GM21619 (cell line): Measurements from ENCODE around the gene ZNF644.
"Not testable (repeated sequence)": the region's sequence is repeated elsewhere in the genome, so short reads cannot be mapped to it uniquely, and the experiment has no call there.

Experiments used
- ATAC-seq: cut with Tn5 transposase; IDR thresholded peaks from one replicate; pipeline ENCODE4 v1.9.1; 2021; ENCODE audit not compliant: unreplicated experiment

The ZNF644 gene

GRCh38 chr1:91021686-91022517, at the start of gene ZNF644:
ZNF644 (minus strand) TSS chr1:91022035; CDS start chr1:90982353, 39,682 bp downstream.
- ATAC-seq: peak; percentile 76

GRCh38 chr1:91070298-91070697, 48.5 kb upstream of the ZNF644 start:
- no peak for ATAC-seq

DNA sequence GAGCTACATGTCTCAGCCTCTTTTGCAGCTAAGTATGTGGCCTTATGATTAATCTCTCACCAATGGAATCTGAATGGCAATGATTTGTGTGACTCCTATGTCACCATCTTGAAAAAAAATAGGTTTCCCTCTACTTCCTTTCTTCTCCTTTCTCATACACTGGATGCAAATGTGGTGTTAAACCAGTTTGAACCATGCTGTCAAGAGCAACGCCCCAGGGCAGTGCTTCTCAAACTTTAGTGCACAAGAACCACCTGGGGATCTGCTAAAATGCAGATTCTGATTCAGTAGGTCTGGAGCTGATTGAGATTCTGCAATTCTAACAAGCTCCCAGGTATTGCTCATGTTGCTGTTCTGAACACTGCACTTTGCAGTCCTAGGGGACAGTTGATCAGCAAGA, 44.7 kb upstream of the ZNF644 start:
- no peak for ATAC-seq

DNA sequence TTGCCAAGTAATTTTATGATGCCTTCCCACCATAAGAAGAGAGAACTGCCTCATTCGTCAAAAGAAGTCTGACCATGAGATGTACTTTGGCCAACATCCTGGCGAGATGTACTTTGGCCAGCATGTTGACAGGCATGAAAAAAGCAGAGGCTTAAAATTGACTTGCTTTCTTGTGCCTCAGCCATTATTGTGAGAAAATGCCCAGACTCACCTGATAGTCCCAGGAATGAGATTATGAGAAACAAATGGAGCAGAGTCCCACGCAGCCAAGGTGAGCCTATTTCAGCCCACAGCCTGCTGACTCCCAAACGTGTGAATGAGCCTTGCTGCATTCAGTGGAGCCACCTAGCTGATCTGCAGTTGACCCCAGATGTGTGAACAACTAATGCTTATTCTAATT, 43.5 kb upstream of the ZNF644 start:
- ATAC-seq: no peak

- not testable (repeated sequence) for ATAC-seq
These were observed 41.6 kb upstream of the ZNF644 start for GRCh38 chr1:91063403-91063802.

- ATAC-seq: no peak
These were observed 37.3 kb upstream of the ZNF644 start for GRCh38 chr1:91059157-91059556.

GRCh38 chr1:91057784-91058183, 35.9 kb upstream of the ZNF644 start:
- peak; percentile 41 for ATAC-seq

GRCh38 chr1:91054780-91055481, 33.1 kb upstream of the ZNF644 start:
- ATAC-seq: peak; percentile 86

DNA sequence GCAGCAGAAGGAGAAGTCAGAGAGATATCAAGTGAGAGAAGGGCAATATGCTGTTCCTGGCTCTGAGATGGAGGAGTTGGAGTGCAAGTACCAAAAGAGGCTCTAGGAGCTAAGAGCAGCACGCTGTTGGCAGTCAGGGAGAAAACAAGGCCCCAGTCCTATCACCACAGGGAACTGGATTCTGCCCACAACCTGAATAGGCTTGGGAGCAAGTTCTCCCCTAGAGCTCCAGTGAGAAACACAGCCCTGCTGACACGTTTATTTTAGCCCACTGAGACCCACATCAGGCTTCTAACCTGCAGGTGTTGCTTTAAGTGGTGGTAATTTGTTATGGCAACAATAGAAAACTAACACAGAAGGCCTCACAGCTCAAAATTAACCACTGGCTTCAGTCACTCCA, 31.8 kb upstream of the ZNF644 start:
- ATAC-seq: no peak

DNA sequence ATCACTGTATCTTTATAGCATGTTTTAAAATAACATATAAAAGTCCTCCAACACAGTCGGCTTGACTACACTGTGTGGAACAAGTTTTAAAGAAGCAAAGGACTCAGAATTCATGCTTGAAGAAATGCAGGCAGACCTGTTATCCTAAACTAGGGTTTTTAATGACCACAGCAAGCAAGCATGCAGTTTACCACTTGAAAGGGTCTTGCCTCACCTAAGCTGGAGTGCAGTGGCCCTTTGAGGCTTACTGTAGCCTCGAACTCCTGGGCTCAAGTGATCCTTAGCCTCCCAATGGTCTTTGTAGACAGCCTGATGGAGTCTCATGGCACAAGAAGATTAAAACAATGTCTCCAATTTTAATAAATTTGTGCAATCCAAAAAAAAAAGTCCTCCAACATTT, 27.7 kb upstream of the ZNF644 start:
- not testable (repeated sequence) for ATAC-seq

DNA sequence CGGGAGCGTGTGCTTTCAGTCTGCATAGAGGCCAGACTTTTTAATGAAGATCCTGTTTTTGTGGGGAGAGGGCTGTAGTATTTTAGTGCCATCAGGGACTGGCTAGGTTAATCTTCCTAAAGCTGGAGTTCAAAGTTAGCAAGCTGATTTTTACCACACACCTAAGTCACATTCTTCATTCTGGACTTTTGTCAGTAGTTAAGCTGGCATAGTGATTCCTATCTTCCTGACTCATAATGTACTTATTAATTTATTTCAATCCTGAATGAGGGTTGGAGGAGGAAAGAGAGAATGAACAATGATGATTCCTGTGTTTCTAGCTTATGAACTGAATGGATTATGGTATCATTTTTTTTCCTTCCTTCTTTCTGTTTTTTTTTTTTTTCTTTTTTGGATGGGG, 24.9 kb upstream of the ZNF644 start:
- ATAC-seq: no peak

DNA sequence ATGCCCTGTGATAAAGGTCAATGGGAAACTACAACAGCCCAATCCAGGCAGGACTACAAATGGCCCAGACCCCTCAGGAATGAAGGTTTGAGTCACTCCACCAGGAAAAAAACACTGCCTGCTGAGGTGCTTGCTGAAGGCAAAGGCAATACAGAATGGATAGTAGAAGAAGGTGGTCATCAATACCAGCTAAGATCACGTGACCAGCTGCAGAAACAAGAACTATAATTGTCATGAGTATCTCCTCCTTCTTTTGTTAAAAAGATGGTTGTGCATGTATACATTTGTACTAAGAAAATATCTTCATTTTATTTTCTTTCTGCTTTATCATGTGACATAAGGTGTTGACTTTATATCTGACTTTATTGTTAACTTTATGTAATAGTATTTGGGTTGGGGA, 23.4 kb upstream of the ZNF644 start:
- no peak for ATAC-seq

GRCh38 chr1:91044776-91045175, 22.9 kb upstream of the ZNF644 start:
- ATAC-seq: not testable (repeated sequence)

GRCh38 chr1:91042372-91042771, 20.5 kb upstream of the ZNF644 start:
- not testable (repeated sequence) for ATAC-seq

GRCh38 chr1:91038582-91038981, 16.7 kb upstream of the ZNF644 start:
- no peak for ATAC-seq

GRCh38 chr1:91036894-91037829, 15.3 kb upstream of the ZNF644 start:
- no peak for ATAC-seq

GRCh38 chr1:91032349-91032748, 10.5 kb upstream of the ZNF644 start:
- no peak for ATAC-seq

DNA sequence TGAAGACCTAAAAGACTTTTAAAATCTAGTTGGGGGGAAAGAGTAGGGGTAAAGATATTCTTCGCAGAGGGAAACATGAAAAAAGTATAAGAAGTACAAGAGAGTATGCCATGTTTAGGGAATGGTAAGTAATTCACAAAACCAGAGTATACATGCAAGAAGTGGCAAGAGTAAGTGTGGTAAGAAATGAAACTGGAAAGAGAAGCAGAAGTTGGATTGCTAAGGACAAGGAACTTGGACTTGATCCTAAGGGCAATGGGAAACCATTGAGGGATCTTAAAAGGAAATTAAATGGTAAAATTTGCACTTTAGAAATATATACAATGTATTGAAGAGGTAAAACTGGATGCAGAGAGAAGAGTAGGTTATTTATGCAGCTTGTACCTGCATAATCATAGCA, 9.2 kb upstream of the ZNF644 start:
- ATAC-seq: no peak

- no peak for ATAC-seq
These were observed 4.9 kb upstream of the ZNF644 start for GRCh38 chr1:91026777-91027176.

DNA sequence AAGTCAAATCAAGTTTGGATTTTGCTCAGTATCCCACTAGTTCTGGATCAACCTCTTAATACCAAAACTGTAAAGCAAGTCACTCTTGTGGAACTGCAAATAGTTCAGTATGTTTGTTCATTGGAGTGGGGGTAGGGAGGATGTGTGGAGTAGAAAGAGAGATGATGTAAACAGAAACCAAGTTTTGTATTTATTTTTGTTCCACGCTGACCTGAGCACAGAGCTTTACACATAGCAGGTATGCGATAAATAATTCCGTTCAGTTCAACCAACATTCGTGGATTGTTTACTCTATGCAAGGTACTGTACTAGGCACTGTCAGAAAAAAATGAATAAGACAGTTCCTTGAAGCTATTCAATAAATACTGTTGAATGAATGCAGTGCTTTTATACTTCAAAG, 4.5 kb upstream of the ZNF644 start:
- ATAC-seq: peak; percentile 19

DNA sequence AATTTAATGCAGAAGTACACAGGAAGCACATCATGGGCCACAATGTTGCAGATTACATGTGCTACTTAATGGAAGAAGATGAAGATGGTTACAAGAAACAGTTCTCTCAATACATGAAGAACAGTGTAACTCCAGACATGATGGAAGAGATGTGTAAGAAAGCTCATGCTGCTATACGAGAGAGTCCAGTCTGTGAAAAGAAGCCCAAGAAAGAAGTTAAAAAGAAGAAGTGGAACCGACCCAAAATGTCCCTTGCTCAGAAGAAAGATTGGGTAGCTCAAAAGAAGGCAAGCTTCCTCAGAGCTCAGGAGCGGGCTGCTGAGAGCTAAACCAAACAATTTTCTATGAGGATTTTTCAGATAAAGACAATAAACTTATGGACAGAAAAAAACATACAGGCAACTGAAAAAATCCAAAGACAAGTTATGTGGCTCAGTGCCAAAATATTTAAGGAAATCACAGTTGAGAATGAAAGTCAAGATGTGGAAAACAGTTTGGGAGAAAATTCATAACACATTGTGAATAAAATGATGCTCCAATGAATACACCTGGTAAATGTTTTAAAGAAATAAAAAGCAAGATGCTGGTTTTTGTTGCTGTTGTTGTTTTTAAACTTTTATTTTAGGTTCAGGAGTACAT, 2.8 kb upstream of the ZNF644 start:
- ATAC-seq: no peak
